ENCODE data around the gene GFM1. TPM values are rescaled to one million over a fixed set of nuclear protein-coding genes. Genes with fewer than 3 reads are reported as not detected.
A peak's percentile ranks its signal among the peaks of the same experiment; 100 is the strongest.

Gene GFM1
- total RNA-seq, 4 donors from 2014 or later: 30.8 to 42.7 (median 36.6) TPM

DNA sequence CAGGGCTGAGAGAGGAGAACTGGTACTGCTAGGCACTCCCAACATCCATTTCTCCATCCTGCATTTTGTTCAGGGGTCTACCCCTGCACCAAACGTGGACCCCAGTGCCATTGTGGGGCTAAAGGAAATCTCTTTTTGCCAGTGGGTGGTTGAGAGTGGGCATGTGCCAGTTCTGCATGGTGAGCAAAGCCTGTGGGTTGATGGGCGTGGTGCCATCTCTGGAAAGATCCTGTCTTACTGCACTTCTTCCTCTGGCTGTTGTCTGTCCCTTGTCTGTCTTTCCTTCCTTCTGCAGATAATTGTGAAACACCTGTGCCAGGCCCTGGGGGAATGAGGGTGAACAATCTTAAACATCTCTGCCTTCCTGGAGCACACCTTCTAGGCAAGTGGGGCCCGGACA is 89.3 kb downstream of the GFM1 start:
- H3K4me3 ChIP-seq (ENCODE audit: low read depth, poor library complexity, severe bottlenecking): no peak overlapping the region
- WGBS, 2 donors: 69 to 79% methylated on average over 3 of the region's 3 CpGs
- no peak for TF ChIP-seq POLR2A (IDR thresholded peaks at IDR 0.05)
- TF ChIP-seq, protein P1, sequence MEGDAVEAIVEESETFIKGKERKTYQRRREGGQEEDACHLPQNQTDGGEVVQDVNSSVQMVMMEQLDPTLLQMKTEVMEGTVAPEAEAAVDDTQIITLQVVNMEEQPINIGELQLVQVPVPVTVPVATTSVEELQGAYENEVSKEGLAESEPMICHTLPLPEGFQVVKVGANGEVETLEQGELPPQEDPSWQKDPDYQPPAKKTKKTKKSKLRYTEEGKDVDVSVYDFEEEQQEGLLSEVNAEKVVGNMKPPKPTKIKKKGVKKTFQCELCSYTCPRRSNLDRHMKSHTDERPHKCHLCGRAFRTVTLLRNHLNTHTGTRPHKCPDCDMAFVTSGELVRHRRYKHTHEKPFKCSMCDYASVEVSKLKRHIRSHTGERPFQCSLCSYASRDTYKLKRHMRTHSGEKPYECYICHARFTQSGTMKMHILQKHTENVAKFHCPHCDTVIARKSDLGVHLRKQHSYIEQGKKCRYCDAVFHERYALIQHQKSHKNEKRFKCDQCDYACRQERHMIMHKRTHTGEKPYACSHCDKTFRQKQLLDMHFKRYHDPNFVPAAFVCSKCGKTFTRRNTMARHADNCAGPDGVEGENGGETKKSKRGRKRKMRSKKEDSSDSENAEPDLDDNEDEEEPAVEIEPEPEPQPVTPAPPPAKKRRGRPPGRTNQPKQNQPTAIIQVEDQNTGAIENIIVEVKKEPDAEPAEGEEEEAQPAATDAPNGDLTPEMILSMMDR (IDR thresholded peaks at IDR 0.05): no peak
- DNase-seq (ENCODE audit: low spot score in 2 of 2): no peak
- intact Hi-C loops (cut with DNase I; ENCODE audit: low total_unique reads): no loop called here

GRCh38 chr3:158735296-158736033 is 91.1 kb downstream of the GFM1 start:
- no peak for DNase-seq (ENCODE audit: low spot score in 2 of 2)
- H3K4me3 ChIP-seq (ENCODE audit: low read depth, poor library complexity, severe bottlenecking): no peak overlapping the region
- WGBS, 2 donors: 84 to 95% methylated on average over 7 of the region's 7 CpGs

DNA sequence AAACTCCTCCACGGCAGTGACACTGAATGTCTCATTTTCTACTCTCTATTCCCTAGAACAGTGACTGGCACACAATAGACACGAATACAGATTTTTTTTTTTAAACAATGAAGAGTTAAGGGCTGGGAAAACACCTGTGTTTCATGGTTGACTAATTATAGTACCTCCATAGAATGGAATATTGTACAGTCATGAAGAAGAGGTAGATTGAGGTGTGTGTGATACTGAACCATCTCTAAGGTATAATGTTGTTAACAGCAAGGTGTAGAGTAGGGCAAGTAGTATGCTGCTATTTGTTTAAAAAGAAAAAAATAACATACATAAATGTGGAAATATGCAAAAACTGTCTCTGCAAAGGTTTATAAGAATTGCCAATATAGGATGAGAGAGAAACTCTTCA is 93.1 kb downstream of the GFM1 start:
- TF ChIP-seq, protein P1 (IDR thresholded peaks at IDR 0.05): no peak
- no peak for TF ChIP-seq POLR2A (IDR thresholded peaks at IDR 0.05)
- no peak for DNase-seq (ENCODE audit: low spot score in 2 of 2)
- WGBS, 2 donors: 95% methylated on average over 2 of the region's 2 CpGs
- H3K4me3 ChIP-seq (ENCODE audit: low read depth, poor library complexity, severe bottlenecking): no peak overlapping the region
- intact Hi-C loops (cut with DNase I; ENCODE audit: low total_unique reads): no loop called here

More at GRCh38 chr3:158735296-158736033, 91.1 kb downstream of the GFM1 start:
- intact Hi-C loops (cut with DNase I; ENCODE audit: low total_unique reads): no loop called here
- TF ChIP-seq, protein P1 (IDR thresholded peaks at IDR 0.05): no peak
- no peak for TF ChIP-seq POLR2A (IDR thresholded peaks at IDR 0.05)

GRCh38 chr3:158737976-158738615 is 93.8 kb downstream of the GFM1 start:
- peak in 1 of 2 donors; percentile 49 for DNase-seq (ENCODE audit: low spot score in 2 of 2)
- no peak for TF ChIP-seq POLR2A (IDR thresholded peaks at IDR 0.05)
- TF ChIP-seq, protein P1 (IDR thresholded peaks at IDR 0.05): no peak
- H3K4me3 ChIP-seq (ENCODE audit: low read depth, poor library complexity, severe bottlenecking): no peak overlapping the region
- intact Hi-C loops (cut with DNase I; ENCODE audit: low total_unique reads): no loop called here
- 90 to 92% methylated on average over 9 of the region's 9 CpGs for WGBS, 2 donors

- no peak for DNase-seq (ENCODE audit: low spot score in 2 of 2)
- intact Hi-C loops (cut with DNase I; ENCODE audit: low total_unique reads): no loop called here
- TF ChIP-seq, protein P1 (IDR thresholded peaks at IDR 0.05): no peak
- TF ChIP-seq POLR2A (IDR thresholded peaks at IDR 0.05): no peak
- no peak overlapping the region for H3K4me3 ChIP-seq (ENCODE audit: low read depth, poor library complexity, severe bottlenecking)
- 92 to 97% methylated on average over 6 of the region's 6 CpGs for WGBS, 2 donors
These were observed 94.3 kb downstream of the GFM1 start for GRCh38 chr3:158738653-158739052.
